HCT116 (cell line): ENCODE results near the gene GPRC5C. TPM values are rescaled to one million over a fixed set of nuclear protein-coding genes. Genes with fewer than 3 reads are reported as not detected.

ENCODE experiments used
- ATAC-seq: fragments of 200-7000 bp; cut with Tn5 transposase; 2 replicates; pipeline ENCODE4 v1.9.1; 2020; ENCODE audit warnings: mild to moderate bottlenecking, moderate library complexity
- BruUV-seq: library from RNA; stranded (reverse); fragments of 400-500 nt; replicated peaks from 2 replicates; lab custom pipeline; 2021; lab: Mats Ljungman, UMichigan
- CTCF ChIA-PET: fragments of 300-600 bp; sonication (Branson Sonifier 250); formaldehyde crosslinking; loops from one replicate; lab custom pipeline; 2021; ENCODE audit warnings: antibody characterized with exemption; lab: Charles Lee
- POLR2A ChIA-PET: fragments of 300-600, 350-600 bp; sonication (Branson Sonifier 250); formaldehyde crosslinking; loops from one replicate; lab custom pipeline; 2021; ENCODE audit warnings: antibody characterized with exemption; lab: Charles Lee
- RAD21 ChIA-PET, 2 experiments: fragments of 300-600 bp; sonication (Branson Sonifier 250); formaldehyde crosslinking; loops; one replicate each; lab custom pipeline; 2023; ENCODE audit warnings: low total read pairs in 2 of 2; ENCODE audit not compliant: uncharacterized antibody in 2 of 2, unreplicated experiment in 2 of 2, low non-redundant PET in 1 of 2; lab: Charles Lee
- DNase-seq: peaks from one replicate; pipeline ENCODE4 v3.0.0-alpha.2; 2010; ENCODE audit warnings: low read depth, low spot score
- H2AFZ ChIP-seq: fragments of 200-600 bp; shearing (Covaris generic), sonication (generic); 2 replicates; pipeline ENCODE4 v1.6.1; 2017; ENCODE audit warnings: low read depth, mixed run types, mixed read lengths, antibody characterized with exemption, low read length; ENCODE audit not compliant: poor library complexity, severe bottlenecking
- H3K27ac ChIP-seq: 2 replicates; pipeline ENCODE4 v1.5.1; 2012; ENCODE audit warnings: low read depth, low read length
- H3K27me3 ChIP-seq: fragments of 200-600 bp; sonication (generic); 2 replicates; pipeline ENCODE4 v1.6.1; 2016; ENCODE audit warnings: mixed run types, low read length, mixed read lengths; ENCODE audit not compliant: insufficient read depth
- H3K36me3 ChIP-seq, 2 experiments: fragments of 200-500 bp in 1 of 2; fragments of 200-600 bp in 1 of 2; sonication (Bioruptor generic) in 1 of 2; sonication (generic) in 1 of 2; 2 replicates each; pipeline versions ENCODE4 v1.5.1 to v1.6.1; 2014 to 2016; ENCODE audit warnings: low read length in 2 of 2, inconsistent platforms in 1 of 2, mixed read lengths in 1 of 2, mixed run types in 1 of 2; ENCODE audit not compliant: insufficient read depth in 2 of 2, control insufficient read depth in 1 of 2
- H3K4me1 ChIP-seq, 2 experiments: fragments of 200-600 bp in 1 of 2; sonication (generic) in 1 of 2; 2 replicates each; pipeline versions ENCODE4 v1.5.1 to v1.6.1; 2012 to 2017; ENCODE audit warnings: low read length in 2 of 2, inconsistent platforms in 1 of 2, mild to moderate bottlenecking in 1 of 2, mixed read lengths in 1 of 2, mixed run types in 1 of 2, moderate library complexity in 1 of 2; ENCODE audit not compliant: insufficient read depth in 2 of 2, control insufficient read depth in 1 of 2
- H3K4me2 ChIP-seq: fragments of 200-600 bp; sonication (generic); 2 replicates; pipeline ENCODE4 v1.6.1; 2017; ENCODE audit warnings: mixed run types, low read length, mixed read lengths
- H3K4me3 ChIP-seq, 2 experiments: fragments of 200-600 bp in 1 of 2; sonication (generic) in 1 of 2; replicated peaks in 1 of 2; 2 replicates each; pipeline ENCODE4 v1.5.1; 2011 to 2016; ENCODE audit warnings: low read length in 2 of 2, control low read depth in 1 of 2, low read depth in 1 of 2, mild to moderate bottlenecking in 1 of 2, mixed read lengths in 1 of 2, mixed run types in 1 of 2
- H3K79me2 ChIP-seq: fragments of 200-600 bp; sonication (generic); 2 replicates; pipeline ENCODE4 v1.6.1; 2017; ENCODE audit warnings: mild to moderate bottlenecking, mixed run types, low read length, moderate library complexity, mixed read lengths; ENCODE audit not compliant: insufficient read depth
- H3K9ac ChIP-seq: fragments of 200-600 bp; sonication (generic); 2 replicates; pipeline ENCODE4 v1.6.1; 2016; ENCODE audit warnings: low read length, mixed read lengths
- H3K9me2 ChIP-seq: fragments of 200-600 bp; sonication (generic), shearing (Covaris generic); 2 replicates; pipeline ENCODE4 v1.6.1; 2017; ENCODE audit warnings: mixed run types, mild to moderate bottlenecking, moderate library complexity; ENCODE audit not compliant: insufficient read depth
- H3K9me3 ChIP-seq, 2 experiments: fragments of 200-500 bp in 1 of 2; fragments of 200-600 bp in 1 of 2; sonication (Bioruptor generic) in 1 of 2; sonication (generic) in 1 of 2; 2 replicates each; pipeline ENCODE4 v1.6.1; 2014 to 2017; ENCODE audit warnings: low read length in 2 of 2, mixed read lengths in 2 of 2, inconsistent platforms in 1 of 2, low read depth in 1 of 2, mild to moderate bottlenecking in 1 of 2, mixed run types in 1 of 2, moderate library complexity in 1 of 2; ENCODE audit not compliant: control insufficient read depth in 1 of 2, insufficient read depth in 1 of 2
- H4K20me1 ChIP-seq: fragments of 200-600 bp; sonication (generic), shearing (Covaris generic); 2 replicates; pipeline ENCODE4 v1.6.1; 2017; ENCODE audit warnings: mixed run types, mild to moderate bottlenecking, moderate library complexity; ENCODE audit not compliant: insufficient read depth
- CEBPB ChIP-seq: IDR thresholded peaks from 2 replicates; pipeline ENCODE4 v1.6.1; 2012; ENCODE audit warnings: low read depth
- EGR1 ChIP-seq: IDR thresholded peaks from 2 replicates; pipeline ENCODE4 v1.6.1; 2012; ENCODE audit warnings: low read depth
- EZH2 ChIP-seq: fragments of 200-600 bp; sonication (generic); IDR thresholded peaks from 2 replicates; pipeline ENCODE4 v1.6.1; 2017; ENCODE audit warnings: antibody characterized with exemption, mixed run types
- POLR2AphosphoS5 ChIP-seq: IDR thresholded peaks from 2 replicates; pipeline ENCODE4 v1.6.1; 2011; ENCODE audit warnings: mild to moderate bottlenecking, low read depth, low read length, moderate library complexity
- RAD21 ChIP-seq: IDR thresholded peaks from 2 replicates; pipeline ENCODE4 v1.6.1; 2012; ENCODE audit warnings: low read depth, mild to moderate bottlenecking
- SP1 ChIP-seq: IDR thresholded peaks from 2 replicates; pipeline ENCODE4 v1.6.1; 2012; ENCODE audit warnings: low read depth
- SRF ChIP-seq: IDR thresholded peaks from 2 replicates; pipeline ENCODE4 v1.6.1; 2012; ENCODE audit warnings: low read depth
- TCF7L2 ChIP-seq: IDR thresholded peaks from 2 replicates; pipeline ENCODE4 v1.7.0; 2011; ENCODE audit warnings: borderline replicate concordance, inconsistent platforms; ENCODE audit not compliant: insufficient read depth, insufficient read length; ENCODE audit errors: extremely low read depth
- ZFX ChIP-seq: fragments of 450-650 bp; IDR thresholded peaks from 2 replicates; pipeline ENCODE4 v1.6.1; 2017
- ZNF274 ChIP-seq: fragments of 200-500 bp; sonication (Bioruptor generic); IDR thresholded peaks from 2 replicates; pipeline ENCODE4 v1.6.1; 2014; ENCODE audit warnings: mild to moderate bottlenecking, low read depth, low read length, inconsistent platforms
- intact Hi-C: fragments of 100-400 bp; cut with micrococcal nuclease; formaldehyde crosslinking; loops from 2 replicates; pipeline ENCODE4 v1.10.0; 2022
- total RNA-seq: library from RNA; stranded (reverse); gene quantifications from one replicate; pipeline ENCODE4 v1.2.1, GENCODE V29; 2021; ENCODE audit not compliant: unreplicated experiment
- TF ChIP-seq, protein P1 (sequence below): IDR thresholded peaks from 2 replicates; pipeline ENCODE4 v1.6.1; 2011; ENCODE audit warnings: mild to moderate bottlenecking, low read length, moderate library complexity; ENCODE audit not compliant: insufficient replicate concordance; ENCODE audit errors: extremely low read depth

The GPRC5C gene
- total RNA-seq, 1 experiment from 2014 or later: 54.4 TPM

DNA sequence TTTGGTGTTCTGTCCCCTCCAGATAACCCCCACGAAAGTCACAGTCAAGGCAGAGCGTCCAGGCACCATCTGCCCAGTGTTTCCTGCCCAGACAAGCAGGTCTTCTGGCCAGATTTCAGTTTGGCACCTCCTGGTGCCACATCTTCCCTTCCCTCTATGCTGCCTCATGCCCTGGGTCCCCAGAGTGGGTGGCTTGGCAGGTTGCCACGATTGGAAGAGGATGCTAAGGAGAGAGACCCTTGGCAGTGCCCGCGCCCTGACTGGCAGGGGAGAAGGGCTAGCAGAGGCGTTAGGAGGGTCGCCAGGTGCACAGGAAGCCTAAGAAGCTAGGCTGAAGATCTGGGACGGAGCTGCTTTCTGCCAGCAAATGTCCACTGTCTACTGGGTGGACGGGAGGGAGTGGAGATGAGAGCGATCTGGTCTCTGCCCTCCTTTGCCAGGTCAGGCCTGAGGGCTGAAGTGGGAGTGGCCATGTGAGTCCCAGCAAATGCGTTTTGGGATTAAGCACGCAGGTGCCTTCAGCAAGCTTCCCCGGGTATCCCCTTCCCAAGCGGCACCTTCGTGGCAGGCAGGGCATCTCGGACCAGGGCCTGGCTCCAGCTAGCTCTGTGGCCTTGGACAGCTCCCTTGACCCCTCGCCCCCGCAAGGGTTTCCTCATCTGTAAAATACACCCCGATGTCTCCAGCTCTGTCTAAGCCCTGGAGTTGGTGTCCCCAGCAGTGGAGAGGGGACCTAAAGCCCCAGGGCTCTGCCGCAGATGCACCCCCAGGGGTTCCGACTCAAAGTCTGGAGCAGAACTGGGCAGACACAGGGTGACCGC is 21.2 kb downstream of the GPRC5C start:
- Histone ChIP-seq H3K36me3 (no peaks in the 10 kb centered on the region), H2AFZ (no peak overlapping the region), H3K4me1 (peaks cover 22 to 29% of the 10 kb centered on the region in 2 experiments), H3K9me2 (no peaks in the 10 kb centered on the region), H3K27ac (no peak overlapping the region), H3K4me3 (peak overlapping the region in 1 of 2 experiments; percentile 29; a peak in 1 of 4 replicates), H3K9ac (no peak overlapping the region; the same call in 1 of the 2 replicates), H3K4me2 (peak overlapping the region; percentile 67), H3K9me3 (no peaks in the 10 kb centered on the region), H4K20me1 (no peaks in the 10 kb centered on the region), H3K79me2 (no peaks in the 10 kb centered on the region), H3K27me3 (no peaks in the 10 kb centered on the region)
- TF ChIP-seq TCF7L2: no peak
- TF ChIP-seq CEBPB: no peak
- TF ChIP-seq POLR2AphosphoS5: 0 out of 2 replicates have a peak, but pooled peaks have one; percentile 4
- no TSS peak for BruUV-seq
- no peak for DNase-seq
- intact Hi-C loops: no loop called here
- ChIA-PET RAD21 (interaction anchor here (0.7 to 5.9 kb wide), 5 partner anchors 10 to 85 kb away, joined by 4 to 61 read pairs (median 4); partner anchors contain the start of gene GPR142 (in 1 of the 2)), POLR2A (interaction anchor here (1.0 to 2.8 kb wide), 2 partner anchors 9 to 36 kb away, joined by 3 to 12 read pairs; no protein-coding TSS in a partner anchor), CTCF (interaction anchor here (0.6 to 4.4 kb wide), 5 partner anchors 10 to 100 kb away, joined by 3 to 111 read pairs (median 4); partner anchors contain the start of gene GPR142)
- ATAC-seq: no peak

DNA sequence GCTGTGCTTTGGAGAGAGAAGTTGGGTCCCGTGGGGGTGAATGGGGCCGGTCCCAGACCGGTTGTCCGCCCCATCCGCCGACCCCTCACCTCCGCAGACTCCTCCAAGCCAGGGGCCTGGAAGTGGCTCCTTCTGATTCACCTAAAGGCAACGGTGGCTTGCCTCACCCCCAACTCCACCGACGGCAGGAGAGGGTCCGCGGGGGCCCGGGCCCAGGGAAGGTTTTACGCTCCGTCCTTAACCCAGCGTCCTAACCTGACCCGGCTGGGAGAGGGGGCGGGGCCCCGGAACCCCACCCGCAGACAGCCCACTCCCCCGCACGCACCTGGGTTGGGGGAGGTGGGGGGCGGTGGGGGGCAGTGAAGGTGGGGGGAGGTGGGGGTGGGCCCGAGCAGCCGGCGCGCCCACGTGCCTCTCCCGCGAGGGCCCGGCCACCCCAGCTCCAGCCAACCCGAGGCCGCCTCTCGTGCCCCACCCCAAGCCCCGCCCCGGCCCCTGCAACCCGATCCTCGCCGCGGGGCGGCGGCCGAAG is 21.8 kb downstream of the GPRC5C start:
- no peak overlapping the region for H2AFZ ChIP-seq

More for the DNA sequence above, 21.8 kb downstream of the GPRC5C start:
- H3K4me1 ChIP-seq: peaks cover 22 to 29% of the 10 kb centered on the region in 2 experiments
- BruUV-seq: no TSS peak
- intact Hi-C loops: no loop called here
- TF ChIP-seq RAD21 (no peak), POLR2AphosphoS5 (no peak; the same call in 1 of the 2 replicates), TCF7L2 (no peak), EGR1 (no peak), SP1 (no peak), EZH2 (no peak), ZNF274 (no peak), ZFX (no peak), SRF (no peak)
- TF ChIP-seq, protein P1, sequence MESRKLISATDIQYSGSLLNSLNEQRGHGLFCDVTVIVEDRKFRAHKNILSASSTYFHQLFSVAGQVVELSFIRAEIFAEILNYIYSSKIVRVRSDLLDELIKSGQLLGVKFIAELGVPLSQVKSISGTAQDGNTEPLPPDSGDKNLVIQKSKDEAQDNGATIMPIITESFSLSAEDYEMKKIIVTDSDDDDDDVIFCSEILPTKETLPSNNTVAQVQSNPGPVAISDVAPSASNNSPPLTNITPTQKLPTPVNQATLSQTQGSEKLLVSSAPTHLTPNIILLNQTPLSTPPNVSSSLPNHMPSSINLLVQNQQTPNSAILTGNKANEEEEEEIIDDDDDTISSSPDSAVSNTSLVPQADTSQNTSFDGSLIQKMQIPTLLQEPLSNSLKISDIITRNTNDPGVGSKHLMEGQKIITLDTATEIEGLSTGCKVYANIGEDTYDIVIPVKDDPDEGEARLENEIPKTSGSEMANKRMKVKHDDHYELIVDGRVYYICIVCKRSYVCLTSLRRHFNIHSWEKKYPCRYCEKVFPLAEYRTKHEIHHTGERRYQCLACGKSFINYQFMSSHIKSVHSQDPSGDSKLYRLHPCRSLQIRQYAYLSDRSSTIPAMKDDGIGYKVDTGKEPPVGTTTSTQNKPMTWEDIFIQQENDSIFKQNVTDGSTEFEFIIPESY: no peak
- no peak overlapping the region; the same call in 1 of the 2 replicates for H3K27ac ChIP-seq
- no peaks in the 10 kb centered on the region for H4K20me1 ChIP-seq
- H3K9ac ChIP-seq: no peak overlapping the region; the same call in 1 of the 2 replicates
- RAD21 ChIA-PET: interaction anchor here (0.6 to 5.9 kb wide), 8 partner anchors 10 to 101 kb away, joined by 3 to 61 read pairs (median 4); partner anchors contain the start of gene GPR142 (in 1 of the 2)
- DNase-seq: no peak
- POLR2A ChIA-PET: interaction anchor here (1.1 to 4.5 kb wide), 4 partner anchors 9 to 73 kb away, joined by 3 to 27 read pairs (median 8); no protein-coding TSS in a partner anchor
- ATAC-seq: peak; percentile 95
- peak overlapping the region; percentile 7 to 54; a peak in 3 of 4 replicates for H3K4me3 ChIP-seq
- H3K4me2 ChIP-seq: peak overlapping the region; percentile 90
- no peaks in the 10 kb centered on the region for H3K9me3 ChIP-seq
- CTCF ChIA-PET: interaction anchor here (0.6 to 4.4 kb wide), 13 partner anchors 9 to 157 kb away, joined by 3 to 111 read pairs (median 4); partner anchors contain the start of genes BTBD17 and GPR142
- no peaks in the 10 kb centered on the region for H3K27me3 ChIP-seq
- no peaks in the 10 kb centered on the region for H3K36me3 ChIP-seq
- H3K9me2 ChIP-seq: no peaks in the 10 kb centered on the region
- H3K79me2 ChIP-seq: no peaks in the 10 kb centered on the region
